ENCODE data around the gene LMOD1.

LMOD1 gene

DNA sequence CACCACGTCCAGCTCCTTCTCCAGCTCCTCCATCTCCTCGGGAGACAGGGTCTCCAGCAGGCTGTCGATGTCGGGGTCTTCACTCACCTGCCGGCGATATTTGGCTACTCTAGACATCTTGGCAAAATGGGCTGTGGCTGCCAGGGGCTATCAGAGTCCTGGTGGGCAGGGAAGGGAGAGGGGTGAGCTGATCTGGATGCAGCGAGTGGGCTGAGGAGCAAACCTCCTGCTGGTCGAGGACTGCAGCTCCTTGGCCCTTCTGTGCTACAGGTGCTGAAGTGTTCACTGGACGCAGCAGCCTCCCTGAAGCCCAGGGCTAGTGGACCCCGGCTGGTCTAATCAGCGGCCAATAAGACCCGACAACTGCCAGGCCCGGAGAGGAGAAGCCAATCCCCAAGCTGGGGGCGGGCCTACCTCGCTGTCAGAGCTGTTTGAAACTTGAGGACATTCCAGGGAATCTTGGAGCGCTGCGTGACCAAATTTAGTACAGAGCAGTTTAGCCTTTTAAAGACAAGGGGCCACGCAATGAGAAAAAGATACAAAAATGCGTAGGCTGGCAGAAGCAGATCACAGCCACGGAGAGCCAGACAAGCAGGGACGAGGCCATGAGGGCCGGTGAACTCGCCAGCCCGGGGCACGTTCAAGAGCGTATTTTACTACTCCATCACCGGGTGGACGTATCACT is at the start of gene LMOD1:
LMOD1 (minus strand) TSS at position 325 of the 685 bp plus-strand sequence; CDS start at position 117, 208 bp downstream.
- H3K27me3 Mint-ChIP-seq, result peaks cover 75% of the 10 kb centered on the region
- no peaks in the 10 kb centered on the region for H3K36me3 Mint-ChIP-seq
- CTCF ChIA-PET, result interaction anchor here (0.6 to 2.3 kb wide), 4 partner anchors 8 to 201 kb away, joined by 3 to 12 read pairs (median 4); no protein-coding TSS in a partner anchor
- no peak for DNase-seq
- no peak within 1 kb of the TSS for H3K4me3 Mint-ChIP-seq
- no peak within 1 kb of the TSS for H3K27ac Mint-ChIP-seq
- H3K9me3 Mint-ChIP-seq, result no peaks in the 10 kb centered on the region
- peaks cover 10% of the 10 kb centered on the region for H3K4me1 Mint-ChIP-seq

DNA sequence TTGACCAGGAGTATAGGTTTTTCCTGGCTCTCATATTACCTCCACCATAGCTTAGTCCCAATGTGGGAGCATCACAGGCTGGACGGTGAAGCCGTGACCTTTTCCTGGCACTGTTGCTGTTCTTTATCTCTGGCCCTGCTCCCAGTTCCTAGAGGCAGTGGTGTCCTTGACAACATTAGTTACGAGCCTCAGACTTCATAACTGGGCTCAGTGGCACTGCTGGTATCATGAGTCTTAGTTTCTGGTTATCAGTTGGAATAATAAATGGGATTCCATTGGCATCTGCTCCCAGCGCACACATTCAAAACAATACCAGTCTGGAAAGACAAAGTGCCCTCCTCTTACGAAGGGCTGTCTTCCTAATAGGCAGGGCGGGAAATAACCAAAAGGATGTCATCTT is 44.1 kb upstream of the LMOD1 start:
- CTCF ChIA-PET, result no interaction called here
- DNase-seq, result no peak
- Mint-ChIP-seq H3K4me3 (no peak overlapping the region), H3K9me3 (no peaks in the 10 kb centered on the region), H3K27me3 (no peaks in the 10 kb centered on the region), H3K36me3 (peaks cover 27% of the 10 kb centered on the region), H3K4me1 (no peaks in the 10 kb centered on the region), H3K27ac (no peak overlapping the region)

DNA sequence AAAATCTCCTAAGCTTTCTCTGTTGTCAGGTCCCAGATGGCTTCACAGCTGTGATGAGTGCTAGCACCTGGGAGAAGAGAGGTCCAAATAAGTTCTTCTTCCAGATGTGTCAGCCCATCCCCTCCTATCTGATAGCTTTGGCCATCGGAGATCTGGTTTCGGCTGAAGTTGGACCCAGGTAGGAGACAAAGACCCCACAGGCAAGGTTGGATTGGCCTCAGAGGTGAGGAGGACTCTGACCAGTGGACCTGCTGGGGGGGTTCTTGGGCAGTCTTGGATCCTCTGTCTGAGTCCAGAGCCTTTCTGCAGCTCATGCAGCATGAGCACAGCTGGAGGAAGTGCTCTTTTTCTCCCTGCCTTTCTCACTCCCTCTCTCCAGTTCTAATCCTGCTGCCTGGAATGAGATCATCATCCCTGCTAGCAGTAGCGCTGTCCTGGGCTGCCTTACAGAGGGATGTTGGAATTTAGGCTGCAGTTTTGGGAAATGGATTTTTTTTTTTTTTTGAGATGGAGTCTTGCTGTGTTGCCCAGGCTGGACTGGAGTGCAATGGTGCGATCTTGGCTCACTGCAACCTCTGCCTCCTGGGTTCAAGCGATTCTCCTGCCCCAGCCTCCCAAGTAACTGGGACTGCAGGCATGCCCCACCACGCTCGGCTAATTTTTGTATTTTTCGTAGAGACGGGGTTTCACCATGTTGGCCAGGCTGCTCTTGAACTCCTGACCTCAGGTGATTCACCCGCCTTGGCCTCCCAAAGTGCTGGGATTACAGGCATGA is 43.2 kb upstream of the LMOD1 start:
- CTCF ChIA-PET, result interaction anchor here (1.6 kb wide), 1 partner anchor 11 kb away, joined by 5 read pairs; no protein-coding TSS in a partner anchor
- H3K9me3 Mint-ChIP-seq, result no peaks in the 10 kb centered on the region
- no peaks in the 10 kb centered on the region for H3K4me1 Mint-ChIP-seq
- no peak for DNase-seq
- H3K36me3 Mint-ChIP-seq, result peaks cover 27% of the 10 kb centered on the region
- H3K27me3 Mint-ChIP-seq, result no peaks in the 10 kb centered on the region
- no peak overlapping the region for H3K4me3 Mint-ChIP-seq
- no peak overlapping the region for H3K27ac Mint-ChIP-seq

DNA sequence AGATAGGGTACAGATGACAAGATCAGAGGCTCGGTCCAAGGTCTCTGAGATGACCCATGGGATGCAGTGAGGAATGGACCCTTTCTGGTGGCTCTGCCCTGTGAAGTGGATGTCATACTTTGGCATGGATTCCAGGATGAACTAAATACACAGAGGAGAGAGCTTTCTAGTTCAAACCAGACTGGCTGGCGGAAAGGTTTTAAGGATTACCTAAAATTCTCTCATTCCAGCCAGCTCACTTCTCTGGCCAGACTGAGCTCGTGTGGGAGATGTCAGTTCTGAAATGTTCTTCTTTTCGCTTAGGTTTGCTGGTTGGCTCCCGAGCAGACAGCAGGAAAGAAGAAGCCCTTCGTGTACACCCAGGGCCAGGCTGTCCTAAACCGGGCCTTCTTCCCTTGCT is 42.3 kb upstream of the LMOD1 start:
- Mint-ChIP-seq H3K27me3 (no peaks in the 10 kb centered on the region), H3K36me3 (peaks cover 21% of the 10 kb centered on the region), H3K4me3 (no peak overlapping the region), H3K27ac (no peak overlapping the region), H3K9me3 (no peaks in the 10 kb centered on the region), H3K4me1 (peaks cover 6% of the 10 kb centered on the region)
- no peak for DNase-seq
- CTCF ChIA-PET, result interaction anchor here (1.6 kb wide), 1 partner anchor 12 kb away, joined by 5 read pairs; no protein-coding TSS in a partner anchor

DNA sequence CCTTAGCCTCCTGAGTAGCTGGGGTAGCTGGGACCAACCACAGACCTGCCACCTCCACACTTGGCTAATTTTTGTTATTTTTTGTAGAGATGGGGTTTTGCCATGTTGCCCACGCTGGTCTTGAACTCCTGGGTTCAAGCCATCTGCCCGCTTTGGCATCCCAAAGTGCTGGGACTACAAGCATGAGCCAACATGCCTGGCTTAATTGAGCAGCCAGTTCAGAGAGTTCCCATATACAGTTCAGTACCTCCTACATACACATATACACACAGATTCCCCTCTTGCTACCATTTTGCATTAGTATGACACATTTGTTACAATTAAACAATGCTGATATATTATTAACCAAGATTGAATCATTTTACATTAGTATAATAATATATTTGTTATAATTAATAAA is 39.0 kb upstream of the LMOD1 start:
- Mint-ChIP-seq H3K36me3 (peaks cover 7% of the 10 kb centered on the region), H3K9me3 (no peaks in the 10 kb centered on the region), H3K4me3 (no peak overlapping the region), H3K27ac (no peak overlapping the region), H3K4me1 (peaks cover 20% of the 10 kb centered on the region), H3K27me3 (peaks cover 8% of the 10 kb centered on the region)
- CTCF ChIA-PET, result interaction anchor here (0.6 to 1.5 kb wide), 4 partner anchors 12 to 24 kb away, joined by 3 to 9 read pairs (median 4); no protein-coding TSS in a partner anchor
- DNase-seq, result no peak

DNA sequence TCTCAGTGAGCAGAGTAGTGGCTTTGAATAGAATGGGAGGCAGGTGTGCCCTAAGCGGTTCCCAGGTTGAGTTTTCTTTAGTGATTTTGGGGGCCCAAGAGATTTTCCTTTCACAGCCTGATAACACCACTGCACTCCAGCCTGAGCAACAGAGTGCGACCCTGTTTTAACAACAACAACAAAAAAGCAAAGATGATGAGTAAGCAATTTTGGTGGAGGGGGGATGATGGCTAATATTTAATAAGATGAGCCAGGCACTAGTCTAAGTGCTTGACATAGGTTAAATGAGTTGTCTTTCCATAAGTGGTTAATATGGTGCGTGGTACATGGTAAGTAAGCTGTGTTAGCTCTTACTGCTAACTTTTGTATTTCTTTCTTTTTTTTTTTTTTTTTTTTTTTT is 38.1 kb upstream of the LMOD1 start:
- H3K4me1 Mint-ChIP-seq, result peaks cover 20% of the 10 kb centered on the region
- H3K27ac Mint-ChIP-seq, result no peak overlapping the region
- peaks cover 13% of the 10 kb centered on the region for H3K27me3 Mint-ChIP-seq
- H3K9me3 Mint-ChIP-seq, result no peaks in the 10 kb centered on the region
- H3K4me3 Mint-ChIP-seq, result no peak overlapping the region
- H3K36me3 Mint-ChIP-seq, result peaks cover 4% of the 10 kb centered on the region
- DNase-seq, result no peak
- CTCF ChIA-PET, result interaction anchor here (1.3 to 1.5 kb wide), 2 partner anchors 11 to 15 kb away, joined by 6 to 9 read pairs; no protein-coding TSS in a partner anchor

DNA sequence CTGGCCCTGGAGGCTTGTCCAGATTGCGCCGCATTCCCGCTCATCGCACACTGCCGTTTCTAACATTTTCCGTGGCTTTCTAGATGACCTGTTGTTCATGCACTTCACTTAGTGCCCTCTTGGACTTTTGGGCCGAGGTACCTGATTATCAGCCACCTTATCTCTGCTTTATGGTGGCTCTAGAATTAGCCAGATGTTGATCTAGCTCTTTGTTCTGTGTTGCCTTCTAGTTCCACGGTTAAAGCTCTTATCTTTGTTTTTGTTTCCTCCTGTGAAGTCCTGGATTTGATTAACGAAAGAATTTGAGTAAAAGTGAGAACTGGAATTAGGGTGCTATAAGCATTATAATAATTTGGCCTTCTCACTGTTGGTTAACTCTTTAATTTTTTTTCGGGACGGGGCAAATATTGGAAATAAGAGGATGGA is 37.0 kb upstream of the LMOD1 start:
- Mint-ChIP-seq H3K4me1 (peaks cover 20% of the 10 kb centered on the region), H3K9me3 (no peaks in the 10 kb centered on the region), H3K27me3 (peaks cover 13% of the 10 kb centered on the region), H3K27ac (peak overlapping the region; percentile 56), H3K36me3 (peaks cover 2% of the 10 kb centered on the region), H3K4me3 (peak overlapping the region; percentile 85)
- CTCF ChIA-PET, result interaction anchor here (1.6 to 2.7 kb wide), 3 partner anchors 11 to 26 kb away, joined by 4 to 13 read pairs (median 5); no protein-coding TSS in a partner anchor
- DNase-seq, result no peak

DNA sequence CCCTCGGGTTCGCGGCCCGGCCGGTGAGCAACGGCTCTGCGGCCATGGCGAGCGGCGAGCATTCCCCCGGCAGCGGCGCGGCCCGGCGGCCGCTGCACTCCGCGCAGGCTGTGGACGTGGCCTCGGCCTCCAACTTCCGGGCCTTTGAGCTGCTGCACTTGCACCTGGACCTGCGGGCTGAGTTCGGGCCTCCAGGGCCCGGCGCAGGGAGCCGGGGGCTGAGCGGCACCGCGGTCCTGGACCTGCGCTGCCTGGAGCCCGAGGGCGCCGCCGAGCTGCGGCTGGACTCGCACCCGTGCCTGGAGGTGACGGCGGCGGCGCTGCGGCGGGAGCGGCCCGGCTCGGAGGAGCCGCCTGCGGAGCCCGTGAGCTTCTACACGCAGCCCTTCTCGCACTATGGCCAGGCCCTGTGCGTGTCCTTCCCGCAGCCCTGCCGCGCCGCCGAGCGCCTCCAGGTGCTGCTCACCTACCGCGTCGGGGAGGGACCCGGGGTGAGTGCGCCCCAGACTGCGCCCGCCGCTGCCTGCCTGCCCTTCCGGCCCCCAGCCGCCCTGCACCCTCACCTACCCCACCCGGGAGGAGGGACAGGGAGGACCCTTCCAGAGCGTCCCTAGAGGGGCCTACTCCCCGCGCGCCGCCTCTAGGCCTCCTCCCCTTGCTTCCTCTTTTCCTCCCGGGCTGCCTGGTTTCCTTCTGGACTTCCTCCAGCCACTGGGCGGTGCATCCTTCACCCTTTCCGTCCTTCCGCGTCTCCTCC is 36.5 kb upstream of the LMOD1 start, which contains the start of gene RNPEP:
RNPEP (plus strand) TSS at position 26 of the 757 bp plus-strand sequence; CDS start at position 45, 19 bp downstream.
- DNase-seq, result peak; percentile 74
- Mint-ChIP-seq H3K36me3 (peaks cover 2% of the 10 kb centered on the region), H3K9me3 (no peaks in the 10 kb centered on the region), H3K27me3 (peaks cover 15% of the 10 kb centered on the region), H3K27ac (peak within 1 kb of the TSS; percentile 82), H3K4me3 (peak within 1 kb of the TSS; percentile 89), H3K4me1 (peaks cover 20% of the 10 kb centered on the region)
- CTCF ChIA-PET, result interaction anchor here (0.9 to 2.7 kb wide), 4 partner anchors 10 to 87 kb away, joined by 4 to 13 read pairs (median 5); no protein-coding TSS in a partner anchor

DNA sequence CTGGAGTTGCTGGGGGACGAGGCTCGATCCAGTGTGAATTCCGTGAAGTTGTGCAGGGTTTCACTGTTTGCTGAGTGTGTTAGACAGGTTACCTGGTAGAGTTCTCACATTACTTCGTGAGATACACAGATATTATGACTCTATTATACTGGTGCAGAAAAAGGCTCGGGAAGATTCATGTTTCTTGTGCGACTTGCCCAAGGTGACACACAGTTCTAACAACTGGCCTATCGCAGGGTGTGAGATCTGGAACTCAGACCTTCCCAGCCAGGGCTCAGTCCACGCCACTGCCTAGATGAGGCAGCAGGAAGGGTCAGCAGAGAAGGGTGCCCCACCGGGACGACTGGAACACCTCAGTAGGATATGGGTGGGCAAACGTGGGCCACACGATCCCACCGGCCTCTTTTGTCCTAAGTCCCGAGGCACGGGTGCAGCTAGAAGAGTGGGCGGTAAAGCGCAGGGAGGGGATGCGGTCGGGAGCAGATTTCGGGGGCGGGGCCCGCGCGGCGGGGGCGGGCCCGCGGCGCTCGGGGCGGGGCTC is 35.8 kb upstream of the LMOD1 start:
- CTCF ChIA-PET, result interaction anchor here (0.9 to 2.7 kb wide), 4 partner anchors 9 to 86 kb away, joined by 4 to 13 read pairs (median 5); no protein-coding TSS in a partner anchor
- no peaks in the 10 kb centered on the region for H3K9me3 Mint-ChIP-seq
- H3K4me3 Mint-ChIP-seq, result peak overlapping the region; percentile 89
- H3K4me1 Mint-ChIP-seq, result peaks cover 20% of the 10 kb centered on the region
- peak overlapping the region; percentile 82 for H3K27ac Mint-ChIP-seq
- peaks cover 2% of the 10 kb centered on the region for H3K36me3 Mint-ChIP-seq
- DNase-seq, result peak; percentile 79
- peaks cover 17% of the 10 kb centered on the region for H3K27me3 Mint-ChIP-seq

DNA sequence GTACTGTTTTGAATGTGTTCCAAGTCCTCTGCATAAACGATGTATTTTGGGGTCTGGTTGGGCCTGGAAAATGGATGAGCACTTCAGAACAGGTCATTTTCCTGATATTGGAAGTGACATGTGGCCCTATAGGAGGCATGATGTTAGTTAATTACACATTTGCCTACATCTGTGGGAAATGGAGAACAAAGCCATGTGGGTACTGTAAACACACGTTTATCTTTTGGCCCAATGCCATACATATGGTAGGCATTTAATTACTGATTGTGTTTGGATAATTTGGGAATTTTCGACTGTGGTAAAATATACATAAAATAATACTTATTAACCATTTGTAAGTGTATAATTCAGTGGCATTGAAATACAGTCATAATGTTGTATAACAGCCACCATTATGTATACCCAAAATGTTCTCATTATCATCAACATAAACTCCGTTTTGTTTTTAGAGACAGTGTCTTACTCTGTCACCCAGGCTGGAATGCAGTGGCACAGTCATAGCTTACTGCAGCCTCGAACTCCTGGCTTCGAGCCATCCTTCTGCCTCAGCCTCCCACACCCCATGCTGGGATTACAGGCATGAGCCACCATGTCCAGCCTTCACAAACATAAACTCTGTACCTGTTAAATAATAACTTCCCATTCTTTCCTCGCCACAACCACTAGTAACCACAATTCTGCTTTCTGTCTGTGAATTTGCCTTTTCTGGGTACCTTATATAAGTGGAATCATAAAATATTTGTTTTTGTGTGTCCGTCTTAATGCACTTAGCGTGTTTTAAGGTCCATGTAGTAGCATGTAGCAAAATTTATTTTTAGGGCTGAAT is 24.2 kb upstream of the LMOD1 start:
- peaks cover 29% of the 10 kb centered on the region for H3K36me3 Mint-ChIP-seq
- CTCF ChIA-PET, result interaction anchor here (0.9 to 3.9 kb wide), 3 partner anchors 29 to 78 kb away, joined by 3 to 81 read pairs (median 6); no protein-coding TSS in a partner anchor

DNA sequence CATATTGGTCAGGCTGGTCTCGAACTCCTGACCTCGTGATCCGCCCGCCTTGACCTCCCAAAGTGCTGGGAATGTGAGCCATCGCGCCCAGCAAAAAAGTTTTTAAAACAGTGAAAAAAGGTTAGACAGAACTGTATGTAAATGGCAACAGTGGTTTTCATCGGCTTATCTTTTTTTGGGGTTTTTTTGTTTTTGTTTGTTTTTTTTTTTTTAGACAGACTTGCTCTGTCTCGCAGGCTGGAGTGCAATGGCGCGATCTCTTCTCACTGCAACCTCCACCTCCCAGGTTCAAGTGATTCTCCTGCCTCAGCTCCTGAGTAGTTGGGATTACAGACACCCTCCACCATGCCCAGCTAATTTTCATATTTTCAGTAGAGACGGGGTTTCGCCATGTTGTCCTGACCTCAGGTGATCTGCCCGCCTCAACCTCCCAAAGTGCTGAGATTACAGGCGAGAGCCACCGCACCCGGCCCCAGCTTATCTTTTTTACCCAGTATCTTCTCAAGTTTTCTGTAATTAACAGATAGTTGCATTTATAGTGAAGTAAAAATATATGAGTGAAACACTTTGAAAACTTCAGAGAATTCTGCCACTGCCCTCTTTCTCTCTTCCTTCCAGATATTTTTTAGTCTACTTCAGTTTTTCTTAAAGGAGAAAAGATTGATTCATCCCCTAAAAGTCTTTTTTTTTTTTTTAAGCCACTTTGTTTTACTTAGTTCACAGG is 22.0 kb upstream of the LMOD1 start:
- DNase-seq, result no peak
- Mint-ChIP-seq H3K27me3 (no peaks in the 10 kb centered on the region), H3K27ac (no peak overlapping the region), H3K4me1 (no peaks in the 10 kb centered on the region), H3K36me3 (peaks cover 38% of the 10 kb centered on the region), H3K4me3 (no peak overlapping the region), H3K9me3 (no peaks in the 10 kb centered on the region)
- CTCF ChIA-PET, result interaction anchor here (0.6 to 2.8 kb wide), 2 partner anchors 11 to 73 kb away, joined by 3 to 12 read pairs; no protein-coding TSS in a partner anchor

More for the DNA sequence above, 24.2 kb upstream of the LMOD1 start:
- Mint-ChIP-seq H3K27me3 (peaks cover 10% of the 10 kb centered on the region), H3K27ac (no peak overlapping the region), H3K4me1 (no peaks in the 10 kb centered on the region), H3K4me3 (no peak overlapping the region), H3K9me3 (no peaks in the 10 kb centered on the region)
- DNase-seq, result no peak

DNA sequence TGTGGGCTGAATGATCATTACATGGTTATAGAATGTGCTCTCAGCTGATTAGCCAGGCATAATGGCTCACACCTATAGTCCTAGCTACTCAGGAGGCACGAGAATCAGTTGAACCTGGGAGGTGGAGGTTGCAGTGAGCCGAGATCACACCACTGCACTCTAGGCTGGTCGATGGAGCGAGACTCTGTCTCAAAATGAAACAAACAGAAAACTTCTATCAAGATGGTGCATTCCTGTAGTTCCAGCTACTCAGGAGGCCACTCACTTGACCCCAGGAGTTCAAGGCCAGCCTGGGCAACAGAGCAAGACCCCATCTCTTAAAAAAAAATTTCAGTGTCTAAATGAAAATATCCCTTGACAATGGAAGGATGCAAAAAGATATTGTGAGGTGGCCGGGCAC is 19.8 kb upstream of the LMOD1 start:
- no peaks in the 10 kb centered on the region for H3K9me3 Mint-ChIP-seq
- H3K27ac Mint-ChIP-seq, result no peak overlapping the region
- peaks cover 48% of the 10 kb centered on the region for H3K36me3 Mint-ChIP-seq
- no peak for DNase-seq
- no peaks in the 10 kb centered on the region for H3K27me3 Mint-ChIP-seq
- H3K4me1 Mint-ChIP-seq, result no peaks in the 10 kb centered on the region
- CTCF ChIA-PET, result interaction anchor here (0.9 to 1.7 kb wide), 3 partner anchors 12 to 70 kb away, joined by 3 to 5 read pairs (median 4); no protein-coding TSS in a partner anchor
- H3K4me3 Mint-ChIP-seq, result no peak overlapping the region
